ENCODE results near the gene ANAPC2.

Gene ANAPC2

GRCh38 chr9:137127301-137128157 lies 60.8 kb downstream of the ANAPC2 start:
- DNase-seq (ENCODE audit: low spot score), result no peak

- no peak for DNase-seq (ENCODE audit: low spot score)
Measured at GRCh38 chr9:137126786-137127185, 61.6 kb downstream of the ANAPC2 start.

Data from COLO829 (cell line).